ENCODE data around the gene LRRC75A. TPM values are rescaled to one million over a fixed set of nuclear protein-coding genes. Genes with fewer than 3 reads are reported as not detected.

LRRC75A gene
- total RNA-seq, 1 donor from 2014 or later: 2.3 TPM

GRCh38 chr17:16419074-16419928 lies 72.7 kb downstream of the LRRC75A start:
- Mint-ChIP-seq H3K4me3 (ENCODE audit: unreplicated experiment) (peak overlapping the region; percentile 21), H3K27ac (ENCODE audit: unreplicated experiment) (peak overlapping the region; percentile 96)
- no peak for DNase-seq (ENCODE audit: low spot score)

GRCh38 chr17:16418685-16419068 lies 73.3 kb downstream of the LRRC75A start:
- no peak for DNase-seq (ENCODE audit: low spot score)
- Mint-ChIP-seq H3K9me3 (ENCODE audit: low read depth) (no peaks in the 10 kb centered on the region), H3K27ac (ENCODE audit: unreplicated experiment) (peak overlapping the region; percentile 96), H3K4me3 (ENCODE audit: unreplicated experiment) (no peak overlapping the region), H3K27me3 (ENCODE audit: low read depth) (no peaks in the 10 kb centered on the region), H3K4me1 (ENCODE audit: low read depth) (peaks cover 37% of the 10 kb centered on the region), H3K36me3 (ENCODE audit: low read depth) (peaks cover 1% of the 10 kb centered on the region)
- no peak for TF ChIP-seq CTCF (IDR thresholded peaks at IDR 0.05)

More at GRCh38 chr17:16419074-16419928, 72.7 kb downstream of the LRRC75A start:
- TF ChIP-seq CTCF (IDR thresholded peaks at IDR 0.05): peak; percentile 15
- Mint-ChIP-seq H3K27me3 (ENCODE audit: low read depth) (no peaks in the 10 kb centered on the region), H3K9me3 (ENCODE audit: low read depth) (no peaks in the 10 kb centered on the region), H3K4me1 (ENCODE audit: low read depth) (peaks cover 37% of the 10 kb centered on the region), H3K36me3 (ENCODE audit: low read depth) (peaks cover 1% of the 10 kb centered on the region)

- Mint-ChIP-seq H3K27ac (ENCODE audit: unreplicated experiment) (peak overlapping the region; percentile 96), H3K4me3 (ENCODE audit: unreplicated experiment) (no peak overlapping the region), H3K9me3 (ENCODE audit: low read depth) (no peaks in the 10 kb centered on the region), H3K27me3 (ENCODE audit: low read depth) (no peaks in the 10 kb centered on the region), H3K36me3 (ENCODE audit: low read depth) (peaks cover 1% of the 10 kb centered on the region), H3K4me1 (ENCODE audit: low read depth) (peaks cover 37% of the 10 kb centered on the region)
- no peak for TF ChIP-seq CTCF (IDR thresholded peaks at IDR 0.05)
- no peak for DNase-seq (ENCODE audit: low spot score)
Observed at GRCh38 chr17:16417896-16418684, 73.9 kb downstream of the LRRC75A start.

- H3K9me3 Mint-ChIP-seq (ENCODE audit: low read depth): no peaks in the 10 kb centered on the region
- no peak overlapping the region for H3K27ac Mint-ChIP-seq (ENCODE audit: unreplicated experiment)
- H3K4me3 Mint-ChIP-seq (ENCODE audit: unreplicated experiment): no peak overlapping the region
- peaks cover 37% of the 10 kb centered on the region for H3K4me1 Mint-ChIP-seq (ENCODE audit: low read depth)
- DNase-seq (ENCODE audit: low spot score): no peak
- no peak for TF ChIP-seq CTCF (IDR thresholded peaks at IDR 0.05)
- H3K27me3 Mint-ChIP-seq (ENCODE audit: low read depth): no peaks in the 10 kb centered on the region
- no peaks in the 10 kb centered on the region for H3K36me3 Mint-ChIP-seq (ENCODE audit: low read depth)
Observed at GRCh38 chr17:16417399-16417798, 74.6 kb downstream of the LRRC75A start.

Measured in chondrocyte (in vitro differentiated cells).